Central memory CD4-positive, alpha-beta T cell (primary cell): ENCODE data around the gene MIB2.
A peak's percentile ranks its signal among the peaks of the same experiment; 100 is the strongest.
"Not testable (repeated sequence)": the region's sequence is repeated elsewhere in the genome, so short reads cannot be mapped to it uniquely, and the experiment has no call there.

ENCODE experiments used
- DNase-seq: peaks from one replicate; pipeline ENCODE4 v3.0.0; 2022

The MIB2 gene

GRCh38 chr1:1658583-1659549 lies 43.6 kb downstream of the MIB2 start, which contains the start of gene CDK11B:
Gene CDK11B, minus strand, starts transcription at chr1:1659004. Its CDS starts 1,519 bp downstream, at chr1:1657485.
- DNase-seq, result peak; percentile 98

- not testable (repeated sequence) for DNase-seq
Measured at GRCh38 chr1:1662392-1662791, 47.1 kb downstream of the MIB2 start.

- not testable (repeated sequence) for DNase-seq
Measured at GRCh38 chr1:1662830-1663560, 47.7 kb downstream of the MIB2 start.

- not testable (repeated sequence) for DNase-seq
Measured at GRCh38 chr1:1664318-1664717, 49.0 kb downstream of the MIB2 start.

GRCh38 chr1:1664941-1665814 lies 49.9 kb downstream of the MIB2 start:
- no peak for DNase-seq

GRCh38 chr1:1665815-1666251 lies 50.5 kb downstream of the MIB2 start:
- no peak for DNase-seq

- DNase-seq, result no peak
Measured at GRCh38 chr1:1666526-1666925, 51.2 kb downstream of the MIB2 start.

- no peak for DNase-seq
Measured at GRCh38 chr1:1669468-1670440, 54.5 kb downstream of the MIB2 start.

- DNase-seq, result no peak
Measured at GRCh38 chr1:1670866-1671265, 55.6 kb downstream of the MIB2 start.

GRCh38 chr1:1671365-1672119 lies 56.2 kb downstream of the MIB2 start:
- DNase-seq, result no peak

GRCh38 chr1:1672181-1672965 lies 57.1 kb downstream of the MIB2 start:
- DNase-seq, result no peak

- not testable (repeated sequence) for DNase-seq
Measured at GRCh38 chr1:1674806-1675205, 59.5 kb downstream of the MIB2 start.

GRCh38 chr1:1675218-1675617 lies 59.9 kb downstream of the MIB2 start:
- not testable (repeated sequence) for DNase-seq

- DNase-seq, result not testable (repeated sequence)
Measured at GRCh38 chr1:1676087-1676486, 60.8 kb downstream of the MIB2 start.

GRCh38 chr1:1677718-1678580 lies 62.6 kb downstream of the MIB2 start:
- peak; percentile 58 for DNase-seq

- peak; percentile 20 for DNase-seq
Measured at GRCh38 chr1:1678581-1679380, 63.5 kb downstream of the MIB2 start.
